ENCODE results near the gene ELAPOR2. TPM values are rescaled to one million over a fixed set of nuclear protein-coding genes. Genes with fewer than 3 reads are reported as not detected.

The ELAPOR2 gene
- total RNA-seq, 2 donors from 2014 or later = 67.2 to 75.7 TPM

- Mint-ChIP-seq H3K27me3 (ENCODE audit: insufficient read depth) (peaks cover 4% of the 10 kb centered on the region), H3K4me1 (no peaks in the 10 kb centered on the region), H3K4me3 (no peak overlapping the region), H3K9me3 (peaks cover 10% of the 10 kb centered on the region), H3K27ac (no peak overlapping the region), H3K36me3 (ENCODE audit: low read depth) (no peaks in the 10 kb centered on the region)
- no peaks in the 10 kb centered on the region for H3K27me3 ChIP-seq (ENCODE audit: control insufficient read depth, insufficient read depth, low read length, poor library complexity, severe bottlenecking)
- H3K36me3 ChIP-seq (ENCODE audit: control insufficient read depth, insufficient read depth, low read length) = no peaks in the 10 kb centered on the region
- no peak overlapping the region for H3K9ac ChIP-seq (ENCODE audit: extremely low read depth, low read length, poor library complexity, severe bottlenecking)
- H3K9me3 ChIP-seq (ENCODE audit: control insufficient read depth, low read length) = peaks cover 8% of the 10 kb centered on the region
- TF ChIP-seq CTCF (conservative IDR thresholded peaks at IDR 0.05) = no peak
- H3K27ac ChIP-seq (ENCODE audit: low read depth, low read length) = no peak overlapping the region
- DNase-seq = no peak
- no peak overlapping the region for H3K4me3 ChIP-seq (ENCODE audit: low read length)
- 92 to 94% methylated on average over 4 to 5 of the region's 5 CpGs for WGBS, 2 experiments (ENCODE audit: insufficient coverage in 1 of 2, insufficient read length in 1 of 2)
- H3K4me1 ChIP-seq (ENCODE audit: control insufficient read depth, insufficient read depth, low read length) = no peaks in the 10 kb centered on the region
Observed at GRCh38 chr7:87083865-87084519, 24.5 kb upstream of the ELAPOR2 start.

GRCh38 chr7:87082675-87083074 is 23.2 kb upstream of the ELAPOR2 start:
- Mint-ChIP-seq H3K4me1 (no peaks in the 10 kb centered on the region), H3K4me3 (no peak overlapping the region), H3K9me3 (peaks cover 7% of the 10 kb centered on the region), H3K36me3 (ENCODE audit: low read depth) (no peaks in the 10 kb centered on the region), H3K27ac (no peak overlapping the region), H3K27me3 (ENCODE audit: insufficient read depth) (peaks cover 4% of the 10 kb centered on the region)
- Histone ChIP-seq H3K9me3 (ENCODE audit: control insufficient read depth, low read length) (peaks cover 7% of the 10 kb centered on the region), H3K4me3 (ENCODE audit: low read length) (no peak overlapping the region), H3K36me3 (ENCODE audit: control insufficient read depth, insufficient read depth, low read length) (no peaks in the 10 kb centered on the region), H3K4me1 (ENCODE audit: control insufficient read depth, insufficient read depth, low read length) (no peaks in the 10 kb centered on the region), H3K27me3 (ENCODE audit: control insufficient read depth, insufficient read depth, low read length, poor library complexity, severe bottlenecking) (no peaks in the 10 kb centered on the region), H3K27ac (ENCODE audit: low read depth, low read length) (no peak overlapping the region), H3K9ac (ENCODE audit: extremely low read depth, low read length, poor library complexity, severe bottlenecking) (no peak overlapping the region)
- WGBS, 2 experiments (ENCODE audit: insufficient coverage in 1 of 2, insufficient read length in 1 of 2) = 88 to 97% methylated on average over 4 to 5 of the region's 5 CpGs
- no peak for DNase-seq
- TF ChIP-seq CTCF (conservative IDR thresholded peaks at IDR 0.05) = no peak

- no peak for TF ChIP-seq CTCF (conservative IDR thresholded peaks at IDR 0.05)
- Mint-ChIP-seq H3K27ac (no peak overlapping the region), H3K27me3 (ENCODE audit: insufficient read depth) (no peaks in the 10 kb centered on the region), H3K9me3 (no peaks in the 10 kb centered on the region), H3K4me1 (peaks cover 16% of the 10 kb centered on the region), H3K4me3 (no peak overlapping the region), H3K36me3 (ENCODE audit: low read depth) (no peaks in the 10 kb centered on the region)
- no peaks in the 10 kb centered on the region for H3K9me3 ChIP-seq (ENCODE audit: control insufficient read depth, low read length)
- no peak overlapping the region for H3K9ac ChIP-seq (ENCODE audit: extremely low read depth, low read length, poor library complexity, severe bottlenecking)
- H3K36me3 ChIP-seq (ENCODE audit: control insufficient read depth, insufficient read depth, low read length) = no peaks in the 10 kb centered on the region
- DNase-seq = no peak
- no peaks in the 10 kb centered on the region for H3K27me3 ChIP-seq (ENCODE audit: control insufficient read depth, insufficient read depth, low read length, poor library complexity, severe bottlenecking)
- 92% methylated on average over 2 of the region's 2 CpGs; no CpG with 5 or more reads in 1 of the 2 experiments for WGBS, 2 experiments (ENCODE audit: insufficient coverage in 1 of 2, insufficient read length in 1 of 2)
- H3K4me1 ChIP-seq (ENCODE audit: control insufficient read depth, insufficient read depth, low read length) = peaks cover 10% of the 10 kb centered on the region
- H3K4me3 ChIP-seq (ENCODE audit: low read length) = no peak overlapping the region
- H3K27ac ChIP-seq (ENCODE audit: low read depth, low read length) = no peak overlapping the region
Observed at GRCh38 chr7:87075671-87076404, 16.4 kb upstream of the ELAPOR2 start.

All from endodermal cell (in vitro differentiated cells).